Prostate gland (tissue), 2 donors: ENCODE results near the gene ZNFX1. TPM values are rescaled to one million over a fixed set of nuclear protein-coding genes. Genes with fewer than 3 reads are reported as not detected.

Source experiments
- DNase-seq: peaks from one replicate; pipeline ENCODE4 v3.0.0-alpha.2; 2019; ENCODE audit warnings: low spot score
- H3K27ac ChIP-seq, 2 donors: fragments of 200-600 bp; sonication (generic); 2 replicates each; pipeline ENCODE4 v1.5.1; 2017 to 2019
- H3K27me3 ChIP-seq: fragments of 200-600 bp; sonication (generic); replicated peaks from 2 replicates; pipeline ENCODE4 v1.5.1; 2019; ENCODE audit not compliant: insufficient read depth
- H3K36me3 ChIP-seq, 2 donors: fragments of 200-600 bp; sonication (generic); 1 replicate in 1 of 2; 2 replicates in 1 of 2; pipeline versions ENCODE4 v1.5.1 to v1.8.1; 2017 to 2019
- H3K4me1 ChIP-seq: fragments of 200-600 bp; sonication (generic); replicated peaks from 2 replicates; pipeline ENCODE4 v1.5.1; 2019
- H3K4me3 ChIP-seq, 2 donors: fragments of 200-600 bp; sonication (generic); 2 replicates each; pipeline ENCODE4 v1.5.1; 2017 to 2019
- H3K9me3 ChIP-seq: fragments of 200-600 bp; sonication (generic); 2 replicates; pipeline ENCODE4 v1.5.1; 2017
- POLR2A ChIP-seq: fragments of 450-650 bp; IDR thresholded peaks from one replicate; pipeline ENCODE4 v1.6.1; 2016; ENCODE audit warnings: antibody characterized with exemption, mild to moderate bottlenecking
- POLR2AphosphoS5 ChIP-seq: sonication (generic); formaldehyde crosslinking; IDR thresholded peaks from one replicate; pipeline ENCODE4 v1.6.1; 2017; ENCODE audit warnings: antibody characterized with exemption
- WGBS: methylation state at CpG from one replicate; pipeline ENCODE4 v1.1.5; 2018; 5-methylcytosine and 5-hydroxymethylcytosine counted together
- intact Hi-C: fragments of 100-400 bp; cut with DNase I; formaldehyde crosslinking; loops from one replicate; pipeline ENCODE4 v1.14.2; 2022
- total RNA-seq, 2 donors: library from RNA; depleted of rRNA; stranded (reverse); fragments of >200 nt; gene quantifications; one replicate each; pipeline ENCODE4 v1.1.0, GENCODE V29; 2016
- TF ChIP-seq, protein P1 (sequence below), 4 experiments: fragments of 200-600 bp in 2 of 4; fragments of 450-650 bp in 2 of 4; sonication (generic) in 2 of 4; IDR thresholded peaks; 1 replicate in 3 of 4; 2 replicates in 1 of 4; pipeline ENCODE4 v1.5.1; 2016 to 2019; ENCODE audit warnings: antibody characterized with exemption in 4 of 4, mild to moderate bottlenecking in 2 of 4, moderate library complexity in 2 of 4

The ZNFX1 gene
- total RNA-seq, 2 donors from 2014 or later = 25.6 to 32.7 TPM

GRCh38 chr20:49262444-49262843, 15.4 kb downstream of the ZNFX1 start:
- Histone ChIP-seq H3K27ac (no peak overlapping the region), H3K27me3 (no peaks in the 10 kb centered on the region), H3K4me1 (no peaks in the 10 kb centered on the region), H3K4me3 (no peak overlapping the region), H3K9me3 (no peaks in the 10 kb centered on the region), H3K36me3 (peaks cover 5% of the 10 kb centered on the region in 2 donors)
- intact Hi-C loops = no loop called here
- TF ChIP-seq, protein P1, sequence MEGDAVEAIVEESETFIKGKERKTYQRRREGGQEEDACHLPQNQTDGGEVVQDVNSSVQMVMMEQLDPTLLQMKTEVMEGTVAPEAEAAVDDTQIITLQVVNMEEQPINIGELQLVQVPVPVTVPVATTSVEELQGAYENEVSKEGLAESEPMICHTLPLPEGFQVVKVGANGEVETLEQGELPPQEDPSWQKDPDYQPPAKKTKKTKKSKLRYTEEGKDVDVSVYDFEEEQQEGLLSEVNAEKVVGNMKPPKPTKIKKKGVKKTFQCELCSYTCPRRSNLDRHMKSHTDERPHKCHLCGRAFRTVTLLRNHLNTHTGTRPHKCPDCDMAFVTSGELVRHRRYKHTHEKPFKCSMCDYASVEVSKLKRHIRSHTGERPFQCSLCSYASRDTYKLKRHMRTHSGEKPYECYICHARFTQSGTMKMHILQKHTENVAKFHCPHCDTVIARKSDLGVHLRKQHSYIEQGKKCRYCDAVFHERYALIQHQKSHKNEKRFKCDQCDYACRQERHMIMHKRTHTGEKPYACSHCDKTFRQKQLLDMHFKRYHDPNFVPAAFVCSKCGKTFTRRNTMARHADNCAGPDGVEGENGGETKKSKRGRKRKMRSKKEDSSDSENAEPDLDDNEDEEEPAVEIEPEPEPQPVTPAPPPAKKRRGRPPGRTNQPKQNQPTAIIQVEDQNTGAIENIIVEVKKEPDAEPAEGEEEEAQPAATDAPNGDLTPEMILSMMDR (IDR thresholded peaks at IDR 0.05) = no peak
- TF ChIP-seq POLR2AphosphoS5 (no peak), POLR2A (no peak)
- DNase-seq = no peak
- 41% methylated on average over 1 of the region's 1 CpG for WGBS

DNA sequence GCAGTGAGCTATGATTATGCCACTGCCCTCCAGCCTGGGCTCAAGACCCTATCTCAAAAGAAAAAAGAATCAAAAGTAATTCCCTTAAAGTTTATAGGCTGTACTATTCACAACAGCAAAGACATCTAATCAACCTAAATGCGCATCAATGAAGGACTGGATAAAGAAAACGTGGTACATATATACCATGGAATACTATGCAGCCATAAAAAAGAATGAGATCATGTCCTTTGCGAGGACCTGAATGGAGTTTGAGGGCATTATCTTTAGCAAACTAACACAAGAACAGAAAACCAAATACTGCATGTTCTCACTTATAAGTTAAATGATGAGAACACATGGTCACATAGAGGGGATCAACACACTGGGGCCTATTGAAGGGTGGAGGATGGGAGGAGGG, 16.7 kb downstream of the ZNFX1 start:
- DNase-seq = no peak

DNA sequence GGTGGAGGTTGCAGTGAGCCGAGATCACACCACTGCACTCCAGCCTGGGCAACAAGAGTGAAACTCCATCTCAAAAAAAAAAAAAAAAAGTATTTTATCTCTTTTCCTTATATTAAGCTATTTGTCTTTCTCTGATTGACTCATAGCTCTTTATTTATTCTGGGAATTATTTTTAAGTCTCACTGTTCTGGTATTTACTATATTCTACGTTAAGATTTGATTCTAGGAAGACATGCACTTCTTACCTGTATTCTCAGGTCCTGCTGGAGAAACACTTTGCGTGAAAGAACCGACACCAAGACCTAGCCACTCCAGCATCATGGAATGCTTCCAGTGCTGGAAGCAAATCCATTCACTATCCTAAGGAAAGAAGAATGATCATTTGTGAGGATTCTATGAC, 17.6 kb downstream of the ZNFX1 start:
- intact Hi-C loops = no loop called here

More for the DNA sequence above, 16.7 kb downstream of the ZNFX1 start:
- no peak overlapping the region for H3K27ac ChIP-seq
- H3K27me3 ChIP-seq = no peaks in the 10 kb centered on the region
- no peak for TF ChIP-seq POLR2AphosphoS5
- TF ChIP-seq POLR2A = no peak
- TF ChIP-seq, protein P1 (IDR thresholded peaks at IDR 0.05) = no peak
- H3K4me1 ChIP-seq = no peaks in the 10 kb centered on the region
- no peak overlapping the region for H3K4me3 ChIP-seq
- peaks cover 11 to 16% of the 10 kb centered on the region in 2 donors for H3K36me3 ChIP-seq
- H3K9me3 ChIP-seq = no peaks in the 10 kb centered on the region
- intact Hi-C loops = no loop called here
- 95% methylated on average over 3 of the region's 3 CpGs for WGBS

DNA sequence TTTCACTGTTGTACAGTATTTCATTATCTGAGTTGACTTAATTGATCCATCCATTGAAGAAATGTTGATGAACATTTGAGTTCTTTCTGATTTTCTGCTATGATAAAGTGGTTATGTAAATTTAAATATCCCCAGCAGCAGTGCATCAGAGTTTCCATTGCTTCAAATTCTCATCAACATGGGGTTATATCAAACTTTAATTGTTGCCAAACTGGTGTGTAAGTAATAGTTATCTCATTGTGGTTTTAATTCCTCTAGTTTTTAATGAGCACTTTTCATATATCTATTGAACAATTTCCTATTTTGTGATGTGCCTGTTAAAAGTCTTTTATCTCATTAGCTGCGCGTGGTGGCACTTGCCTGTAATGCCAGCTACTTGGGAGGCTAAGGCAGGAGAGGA, 18.1 kb downstream of the ZNFX1 start:
- H3K27ac ChIP-seq = no peak overlapping the region
- no peak for DNase-seq
- TF ChIP-seq POLR2A (no peak), POLR2AphosphoS5 (no peak)
- TF ChIP-seq, protein P1 (IDR thresholded peaks at IDR 0.05) = no peak
- no peaks in the 10 kb centered on the region for H3K9me3 ChIP-seq
- no peaks in the 10 kb centered on the region for H3K4me1 ChIP-seq
- intact Hi-C loops = no loop called here
- WGBS = 98% methylated on average over 2 of the region's 2 CpGs
- peaks cover 15% of the 10 kb centered on the region in 2 donors for H3K36me3 ChIP-seq
- no peaks in the 10 kb centered on the region for H3K27me3 ChIP-seq
- no peak overlapping the region for H3K4me3 ChIP-seq

More for the DNA sequence above, 17.6 kb downstream of the ZNFX1 start:
- TF ChIP-seq POLR2AphosphoS5 = no peak
- Histone ChIP-seq H3K27ac (no peak overlapping the region), H3K4me3 (no peak overlapping the region), H3K36me3 (peaks cover 15% of the 10 kb centered on the region in 2 donors), H3K27me3 (no peaks in the 10 kb centered on the region), H3K4me1 (no peaks in the 10 kb centered on the region), H3K9me3 (no peaks in the 10 kb centered on the region)
- WGBS = 87% methylated on average over 4 of the region's 4 CpGs
- DNase-seq = no peak

- H3K9me3 ChIP-seq = no peaks in the 10 kb centered on the region
- 65% methylated on average over 4 of the region's 4 CpGs for WGBS
- intact Hi-C loops = no loop called here
- no peak overlapping the region for H3K27ac ChIP-seq
- no peak overlapping the region for H3K4me3 ChIP-seq
- no peaks in the 10 kb centered on the region for H3K27me3 ChIP-seq
- H3K4me1 ChIP-seq = no peaks in the 10 kb centered on the region
- DNase-seq = no peak
- no peak for TF ChIP-seq POLR2AphosphoS5
- TF ChIP-seq POLR2A = no peak
- TF ChIP-seq, protein P1 (IDR thresholded peaks at IDR 0.05) = no peak
- H3K36me3 ChIP-seq = peaks cover 15% of the 10 kb centered on the region in 2 donors
Measured at GRCh38 chr20:49259284-49259683, 18.6 kb downstream of the ZNFX1 start.
